ENCODE results near the gene TENM4. TPM values are rescaled to one million over a fixed set of nuclear protein-coding genes. Genes with fewer than 3 reads are reported as not detected.

The TENM4 gene
- polyA plus RNA-seq, 2 of the 4 experiments (the other 2 are of a cell fraction): 0.06 to 0.31 TPM

- Histone ChIP-seq H3K27ac (no peak overlapping the region), H3K4me2 (no peak overlapping the region), H3K4me1 (no peaks in the 10 kb centered on the region), H3K9me3 (no peaks in the 10 kb centered on the region), H3K4me3 (no peak overlapping the region)
- TF ChIP-seq MAX (IDR thresholded peaks at IDR 0.05) (no peak), BHLHE40 (IDR thresholded peaks at IDR 0.05; ENCODE audit: low read depth, low read length) (no peak), JUN (IDR thresholded peaks at IDR 0.05) (no peak), HES2 (IDR thresholded peaks at IDR 0.05) (no peak), HOXA7 (CRISPR knock-in tag; IDR thresholded peaks at IDR 0.05) (no peak)
- ATAC-seq (no peak), DNase-seq (ENCODE audit: low read depth in 1 of 2, low spot score in 1 of 2) (no peak), FAIRE-seq (no peak)
- CTCF ChIA-PET: interaction anchor here (0.7 kb wide), 1 partner anchor 11 kb away, joined by 5 read pairs; no protein-coding TSS in a partner anchor
- POLR2A ChIA-PET: no interaction called here
- WGBS (ENCODE audit: missing lambda C conversion rate): 34% methylated on average over 6 of the region's 6 CpGs
These were observed 698.4 kb downstream of the TENM4 start for GRCh38 chr11:78742430-78742829.

GRCh38 chr11:78741741-78742140 lies 699.1 kb downstream of the TENM4 start:
- Histone ChIP-seq H3K9me3 (no peaks in the 10 kb centered on the region), H3K27ac (no peak overlapping the region), H3K4me1 (no peaks in the 10 kb centered on the region), H3K4me2 (no peak overlapping the region), H3K4me3 (no peak overlapping the region)
- POLR2A ChIA-PET: no interaction called here
- CTCF ChIA-PET: interaction anchor here (1.3 kb wide), 1 partner anchor 14 kb away, joined by 3 read pairs; no protein-coding TSS in a partner anchor
- TF ChIP-seq ZNF302 (CRISPR knock-in tag; IDR thresholded peaks at IDR 0.05) (no peak), MAZ (IDR thresholded peaks at IDR 0.05; ENCODE audit: borderline replicate concordance, low read depth, low read length) (no peak), JUN (IDR thresholded peaks at IDR 0.05) (no peak), EHF (CRISPR knock-in tag; IDR thresholded peaks at IDR 0.05) (no peak), JUNB (IDR thresholded peaks at IDR 0.05) (no peak), CHD4 (IDR thresholded peaks at IDR 0.05; ENCODE audit: borderline replicate concordance) (no peak), GATA3 (IDR thresholded peaks at IDR 0.05; ENCODE audit: borderline replicate concordance) (no peak), MYC (IDR thresholded peaks at IDR 0.05; ENCODE audit: borderline replicate concordance, low read length) (no peak)
- no peak for ATAC-seq
- no peak for FAIRE-seq
- WGBS (ENCODE audit: missing lambda C conversion rate): 58% methylated on average over 7 of the region's 7 CpGs
- no peak for DNase-seq (ENCODE audit: low read depth in 1 of 2, low spot score in 1 of 2)

- TF ChIP-seq POLR2AphosphoS2 (conservative IDR thresholded peaks at IDR 0.05; ENCODE audit: low read length): no peak
- Histone ChIP-seq H3K27ac (no peak overlapping the region), H3K4me1 (no peaks in the 10 kb centered on the region), H3K4me3 (no peak overlapping the region), H3K9me3 (no peaks in the 10 kb centered on the region), H3K4me2 (no peak overlapping the region)
- FAIRE-seq: no peak
- no peak for DNase-seq (ENCODE audit: low read depth in 1 of 2, low spot score in 1 of 2)
- POLR2A ChIA-PET: no interaction called here
- ATAC-seq: no peak
- CTCF ChIA-PET: interaction anchor here (0.6 to 1.6 kb wide), 3 partner anchors 8 to 221 kb away, joined by 3 to 4 read pairs (median 4); no protein-coding TSS in a partner anchor
- WGBS (ENCODE audit: missing lambda C conversion rate): 51% methylated on average over 12 of the region's 12 CpGs
These were observed 700.4 kb downstream of the TENM4 start for GRCh38 chr11:78740199-78741071.

- WGBS (ENCODE audit: missing lambda C conversion rate): 86% methylated on average over 1 of the region's 1 CpG
- no peak for FAIRE-seq
- DNase-seq (ENCODE audit: low read depth in 1 of 2, low spot score in 1 of 2): no peak
- Histone ChIP-seq H3K9me3 (no peaks in the 10 kb centered on the region), H3K27ac (no peak overlapping the region), H3K4me1 (no peaks in the 10 kb centered on the region), H3K4me2 (no peak overlapping the region), H3K4me3 (no peak overlapping the region)
- ChIA-PET CTCF (interaction anchor here (0.6 to 2.2 kb wide), 3 partner anchors 22 to 362 kb away, joined by 3 to 7 read pairs (median 4); no protein-coding TSS in a partner anchor), POLR2A (no interaction called here)
- no peak for ATAC-seq
- no peak for TF ChIP-seq PHF8 (IDR thresholded peaks at IDR 0.05; ENCODE audit: borderline replicate concordance, low read depth)
These were observed 702.9 kb downstream of the TENM4 start for GRCh38 chr11:78737891-78738290.

GRCh38 chr11:78737301-78737700 lies 703.5 kb downstream of the TENM4 start:
- Histone ChIP-seq H3K4me3 (no peak overlapping the region), H3K27ac (no peak overlapping the region), H3K4me1 (no peaks in the 10 kb centered on the region), H3K9me3 (no peaks in the 10 kb centered on the region), H3K4me2 (no peak overlapping the region)
- no peak for FAIRE-seq
- CTCF ChIA-PET: interaction anchor here (1.3 to 2.2 kb wide), 2 partner anchors 22 to 363 kb away, joined by 4 to 7 read pairs; no protein-coding TSS in a partner anchor
- WGBS (ENCODE audit: missing lambda C conversion rate): 41% methylated on average over 3 of the region's 3 CpGs
- TF ChIP-seq CTCF (IDR thresholded peaks at IDR 0.05): no peak
- no peak for TF ChIP-seq E2F6 (IDR thresholded peaks at IDR 0.05; ENCODE audit: borderline replicate concordance, low read depth)
- TF ChIP-seq JUNB (IDR thresholded peaks at IDR 0.05): no peak
- TF ChIP-seq FOSB (CRISPR knock-in tag; IDR thresholded peaks at IDR 0.05): no peak
- no peak for TF ChIP-seq RARB (CRISPR knock-in tag; IDR thresholded peaks at IDR 0.05)
- TF ChIP-seq TP53 (CRISPR knock-in tag; IDR thresholded peaks at IDR 0.05): no peak
- no peak for TF ChIP-seq MAX (IDR thresholded peaks at IDR 0.05)
- no peak for TF ChIP-seq GATA3 (IDR thresholded peaks at IDR 0.05; ENCODE audit: borderline replicate concordance)
- no peak for TF ChIP-seq CEBPB (IDR thresholded peaks at IDR 0.05)
- POLR2A ChIA-PET: no interaction called here
- ATAC-seq: no peak
- DNase-seq (ENCODE audit: low read depth in 1 of 2, low spot score in 1 of 2): no peak
